Neural cell (in vitro differentiated cells): ENCODE data around the gene PLEKHA4. TPM values are rescaled to one million over a fixed set of nuclear protein-coding genes. Genes with fewer than 3 reads are reported as not detected.

Source experiments
- H2AFZ ChIP-seq: fragments of 200-600, 300-800 bp; sonication (generic), shearing (Covaris generic); 2 replicates; pipeline ENCODE4 v1.6.0; 2014; ENCODE audit warnings: low read depth, mild to moderate bottlenecking, antibody characterized with exemption, low read length, moderate library complexity
- H3F3A ChIP-seq: fragments of 200-600 bp; shearing (Covaris generic); 2 replicates; pipeline ENCODE4 v1.6.1; 2016; ENCODE audit warnings: mild to moderate bottlenecking, moderate library complexity, mixed read lengths, antibody characterized with exemption, low read length; ENCODE audit not compliant: insufficient read depth, poor library complexity, severe bottlenecking
- H3K27ac ChIP-seq: fragments of 200-600, 300-800 bp; sonication (generic), shearing (Covaris generic); 2 replicates; pipeline ENCODE4 v1.5.1; 2014; ENCODE audit warnings: mild to moderate bottlenecking, low read length, moderate library complexity
- H3K27me3 ChIP-seq: fragments of 300-800, 200-600 bp; sonication (generic), shearing (Covaris generic); 2 replicates; pipeline ENCODE4 v1.6.0; 2014; ENCODE audit warnings: mild to moderate bottlenecking, low read depth, low read length, moderate library complexity; ENCODE audit not compliant: insufficient read depth
- H3K36me3 ChIP-seq: fragments of 300-800, 200-600 bp; sonication (generic), shearing (Covaris generic); 2 replicates; pipeline ENCODE4 v1.5.1; 2014; ENCODE audit warnings: mild to moderate bottlenecking, antibody characterized with exemption, low read length, moderate library complexity; ENCODE audit not compliant: insufficient read depth
- H3K4me2 ChIP-seq: fragments of 300-800, 200-600 bp; sonication (generic), shearing (Covaris generic); 2 replicates; pipeline ENCODE4 v1.6.0; 2014; ENCODE audit warnings: mild to moderate bottlenecking, low read length
- H3K4me3 ChIP-seq: fragments of 300-800, 200-600 bp; sonication (generic), shearing (Covaris generic); 2 replicates; pipeline ENCODE4 v1.5.1; 2014; ENCODE audit warnings: mild to moderate bottlenecking, low read length, moderate library complexity
- H3K79me2 ChIP-seq: fragments of 200-600 bp; shearing (Covaris generic); replicated peaks from 2 replicates; pipeline ENCODE4 v1.6.0; 2014; ENCODE audit warnings: mild to moderate bottlenecking, low read length, moderate library complexity; ENCODE audit not compliant: insufficient read depth
- H3K9ac ChIP-seq: fragments of 300-800, 200-600 bp; sonication (generic), shearing (Covaris generic); 2 replicates; pipeline ENCODE4 v1.6.1; 2016; ENCODE audit warnings: mild to moderate bottlenecking, low read length, mixed read lengths
- H3K9me2 ChIP-seq: fragments of 200-600 bp; shearing (Covaris generic); 2 replicates; pipeline ENCODE4 v1.6.1; 2016; ENCODE audit warnings: mild to moderate bottlenecking, low read length, mixed read lengths; ENCODE audit not compliant: insufficient read depth
- H3K9me3 ChIP-seq: fragments of 200-600, 300-800 bp; sonication (generic), shearing (Covaris generic); 2 replicates; pipeline ENCODE4 v1.6.1; 2016; ENCODE audit warnings: mild to moderate bottlenecking, mixed run types, low read length, moderate library complexity, mixed read lengths
- H4K20me1 ChIP-seq: fragments of 200-600 bp; shearing (Covaris generic); 2 replicates; pipeline ENCODE4 v1.6.1; 2016; ENCODE audit warnings: mild to moderate bottlenecking, mixed run types; ENCODE audit not compliant: insufficient read depth
- EP300 ChIP-seq: fragments of 450-650 bp; conservative IDR thresholded peaks from 2 replicates; pipeline ENCODE4 v1.6.1; 2014; ENCODE audit warnings: antibody characterized with exemption, mild to moderate bottlenecking, moderate library complexity; ENCODE audit not compliant: poor library complexity, severe bottlenecking
- EZH2 ChIP-seq: fragments of 200-600, 300-800 bp; shearing (Covaris generic), sonication (generic); IDR thresholded peaks from 2 replicates; pipeline ENCODE4 v1.6.1; 2014; ENCODE audit warnings: antibody characterized with exemption, low read length, borderline replicate concordance, mild to moderate bottlenecking; ENCODE audit not compliant: insufficient read depth, poor library complexity, severe bottlenecking
- MXI1 ChIP-seq: fragments of 450-650 bp; conservative IDR thresholded peaks from 2 replicates; pipeline ENCODE4 v1.6.1; 2014; ENCODE audit warnings: antibody characterized with exemption, mild to moderate bottlenecking; ENCODE audit not compliant: poor library complexity, severe bottlenecking
- POLR2AphosphoS5 ChIP-seq: IDR thresholded peaks from 2 replicates; pipeline ENCODE4 v1.6.1; 2012
- RAD21 ChIP-seq: fragments of 450-650 bp; conservative IDR thresholded peaks from 2 replicates; pipeline ENCODE4 v1.6.1; 2014; ENCODE audit warnings: antibody characterized with exemption, mild to moderate bottlenecking, moderate library complexity
- REST ChIP-seq: IDR thresholded peaks from 2 replicates; pipeline ENCODE4 v1.6.1; 2012; ENCODE audit warnings: borderline replicate concordance
- SMC3 ChIP-seq: fragments of 450-650 bp; conservative IDR thresholded peaks from 2 replicates; pipeline ENCODE4 v1.6.1; 2014; ENCODE audit warnings: antibody characterized with exemption, mild to moderate bottlenecking, moderate library complexity; ENCODE audit not compliant: poor library complexity
- TAF1 ChIP-seq: IDR thresholded peaks from 2 replicates; pipeline ENCODE4 v1.6.1; 2012; ENCODE audit warnings: low read depth
- polyA plus RNA-seq: library from polyadenylated mRNA; depleted of rRNA; stranded (reverse); fragments of >200 nt; gene quantifications from 2 replicates; pipeline ENCODE4 v1.2.3, GENCODE V29; 2014
- TF ChIP-seq, protein P1 (sequence below): fragments of 450-650 bp; IDR thresholded peaks from 2 replicates; pipeline ENCODE4 v1.5.1; 2014; ENCODE audit warnings: antibody characterized with exemption, mild to moderate bottlenecking, moderate library complexity; ENCODE audit not compliant: poor library complexity, severe bottlenecking

PLEKHA4 gene
- polyA plus RNA-seq, 1 donor from 2014 or later, result not detected

DNA sequence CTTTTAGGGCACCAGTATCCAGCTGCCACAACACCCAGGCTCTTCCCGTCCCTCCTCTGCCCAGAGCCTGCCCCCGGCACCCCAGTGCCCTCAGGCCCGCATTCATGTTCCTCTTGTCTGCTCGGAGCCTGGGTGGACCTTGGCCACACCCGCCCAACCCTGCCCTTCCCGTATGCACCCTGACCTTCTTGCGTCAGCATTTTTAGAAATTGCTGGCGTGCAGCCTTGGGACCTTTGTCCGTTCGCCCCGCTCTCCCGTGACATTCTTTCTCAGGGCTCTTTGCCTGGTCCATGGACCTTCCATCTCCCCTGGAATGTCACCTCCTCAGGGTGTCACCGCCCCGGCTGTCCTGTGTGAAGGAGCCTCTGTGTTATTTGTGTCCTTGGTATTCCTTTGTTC, 39.3 kb upstream of the PLEKHA4 start:
- H3K27ac ChIP-seq, result no peak overlapping the region
- H3K9ac ChIP-seq, result no peak overlapping the region
- no peaks in the 10 kb centered on the region for H3K27me3 ChIP-seq
- no peak overlapping the region for H3K4me2 ChIP-seq
- H3K36me3 ChIP-seq, result no peaks in the 10 kb centered on the region
- H4K20me1 ChIP-seq, result no peaks in the 10 kb centered on the region
- H3K79me2 ChIP-seq, result no peaks in the 10 kb centered on the region
- no peaks in the 10 kb centered on the region for H3K9me2 ChIP-seq
- no peaks in the 10 kb centered on the region for H3F3A ChIP-seq
- no peak overlapping the region for H3K4me3 ChIP-seq
- no peaks in the 10 kb centered on the region for H3K9me3 ChIP-seq
- TF ChIP-seq EZH2, result no peak
- TF ChIP-seq SMC3, result no peak
- no peak for TF ChIP-seq RAD21
- no peak for TF ChIP-seq MXI1
- no peak for TF ChIP-seq EP300
- TF ChIP-seq, protein P1, sequence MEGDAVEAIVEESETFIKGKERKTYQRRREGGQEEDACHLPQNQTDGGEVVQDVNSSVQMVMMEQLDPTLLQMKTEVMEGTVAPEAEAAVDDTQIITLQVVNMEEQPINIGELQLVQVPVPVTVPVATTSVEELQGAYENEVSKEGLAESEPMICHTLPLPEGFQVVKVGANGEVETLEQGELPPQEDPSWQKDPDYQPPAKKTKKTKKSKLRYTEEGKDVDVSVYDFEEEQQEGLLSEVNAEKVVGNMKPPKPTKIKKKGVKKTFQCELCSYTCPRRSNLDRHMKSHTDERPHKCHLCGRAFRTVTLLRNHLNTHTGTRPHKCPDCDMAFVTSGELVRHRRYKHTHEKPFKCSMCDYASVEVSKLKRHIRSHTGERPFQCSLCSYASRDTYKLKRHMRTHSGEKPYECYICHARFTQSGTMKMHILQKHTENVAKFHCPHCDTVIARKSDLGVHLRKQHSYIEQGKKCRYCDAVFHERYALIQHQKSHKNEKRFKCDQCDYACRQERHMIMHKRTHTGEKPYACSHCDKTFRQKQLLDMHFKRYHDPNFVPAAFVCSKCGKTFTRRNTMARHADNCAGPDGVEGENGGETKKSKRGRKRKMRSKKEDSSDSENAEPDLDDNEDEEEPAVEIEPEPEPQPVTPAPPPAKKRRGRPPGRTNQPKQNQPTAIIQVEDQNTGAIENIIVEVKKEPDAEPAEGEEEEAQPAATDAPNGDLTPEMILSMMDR, result no peak
- no peak for TF ChIP-seq REST
- no peak for TF ChIP-seq POLR2AphosphoS5
- TF ChIP-seq TAF1, result no peak
- H2AFZ ChIP-seq, result no peak overlapping the region

- Histone ChIP-seq H3K9me3 (no peaks in the 10 kb centered on the region), H2AFZ (no peak overlapping the region), H3F3A (no peaks in the 10 kb centered on the region), H3K9ac (no peak overlapping the region), H3K27ac (no peak overlapping the region), H3K79me2 (peaks cover 3% of the 10 kb centered on the region), H3K9me2 (no peaks in the 10 kb centered on the region), H3K36me3 (no peaks in the 10 kb centered on the region), H3K4me3 (no peak overlapping the region), H4K20me1 (no peaks in the 10 kb centered on the region), H3K27me3 (no peaks in the 10 kb centered on the region), H3K4me2 (no peak overlapping the region)
- TF ChIP-seq REST, result no peak
- no peak for TF ChIP-seq MXI1
- TF ChIP-seq RAD21, result no peak
- no peak for TF ChIP-seq POLR2AphosphoS5
- TF ChIP-seq EZH2, result no peak
- no peak for TF ChIP-seq TAF1
- TF ChIP-seq EP300, result no peak
- TF ChIP-seq, protein P1, result no peak
- TF ChIP-seq SMC3, result no peak
These were observed 37.9 kb upstream of the PLEKHA4 start for GRCh38 chr19:48906324-48906723.
